Measurements from ENCODE around the gene TBL1XR1. TPM values are rescaled to one million over a fixed set of nuclear protein-coding genes. Genes with fewer than 3 reads are reported as not detected.
"Not testable (repeated sequence)": the region's sequence is repeated elsewhere in the genome, so short reads cannot be mapped to it uniquely, and the experiment has no call there.

Gene TBL1XR1
- total and polyA plus RNA-seq, 2 donors (not counting 3 experiments of a cell fraction or from before 2014, with no cell fraction given), result 26.9 to 146 TPM

GRCh38 chr3:177188325-177188724 is 9.0 kb downstream of the TBL1XR1 start:
- DNase-seq (ENCODE audit: low read depth, low spot score); BruUV-seq (replicated peaks); H2AFZ ChIP-seq (ENCODE audit: low read depth, low read length); H3K4me1 ChIP-seq (ENCODE audit: control insufficient read depth, extremely low read depth, insufficient read depth, low read length); H3K36me3 ChIP-seq (ENCODE audit: control insufficient read depth in 2 of 2, extremely low read depth in 1 of 2, insufficient read depth in 2 of 2, low read length in 2 of 2); H3K4me2 ChIP-seq (ENCODE audit: insufficient read depth, low read length); H3K27me3 ChIP-seq (ENCODE audit: control insufficient read depth in 2 of 2, insufficient read depth in 2 of 2, low read length in 2 of 2); H3K9ac ChIP-seq (replicated peaks; ENCODE audit: extremely low read depth, insufficient read depth, low read length); dilution Hi-C loops (cut with MboI; ENCODE audit: extremely low pct_ligation_motif_present, low sequenced_read_pairs); H3K9me3 ChIP-seq (replicated peaks; ENCODE audit: control insufficient read depth, insufficient read depth, low read length); H3K9me1 ChIP-seq (replicated peaks; ENCODE audit: control insufficient read depth, extremely low read depth, insufficient read depth, low read length); POLR2A ChIA-PET; H3K4me3 ChIP-seq (replicated peaks in 1 of 3; ENCODE audit: insufficient read depth in 1 of 3, low read depth in 1 of 3, low read length in 3 of 3); H3K27ac ChIP-seq (ENCODE audit: insufficient read depth, low read depth, low read length): not testable (repeated sequence)
- Histone ChIP-seq H3K79me2 (ENCODE audit: control insufficient read depth, insufficient read depth, low read length) (peaks cover 98% of the 10 kb centered on the region), H4K20me1 (replicated peaks; ENCODE audit: control insufficient read depth, extremely low read depth, insufficient read depth, low read length) (peaks cover 11% of the 10 kb centered on the region)
- intact Hi-C loops (cut with micrococcal nuclease), result loop anchor here (5.0 kb wide), 1 partner anchor 254 kb away; no protein-coding TSS in a partner anchor
- FAIRE-seq, result peak; percentile 18
- CTCF ChIA-PET, result interaction anchor here (1.0 kb wide), 1 partner anchor 138 kb away, joined by 4 read pairs; no protein-coding TSS in a partner anchor

GRCh38 chr3:177186306-177186705 is 11.0 kb downstream of the TBL1XR1 start:
- dilution Hi-C loops (cut with MboI; ENCODE audit: extremely low pct_ligation_motif_present, low sequenced_read_pairs) (no loop called here), intact Hi-C loops (cut with micrococcal nuclease) (loop anchor here (5.0 kb wide), 1 partner anchor 256 kb away; no protein-coding TSS in a partner anchor)
- H3K36me3 ChIP-seq (ENCODE audit: control insufficient read depth in 2 of 2, extremely low read depth in 1 of 2, insufficient read depth in 2 of 2, low read length in 2 of 2), result no peaks in the 10 kb centered on the region
- no peak overlapping the region for H3K9ac ChIP-seq (replicated peaks; ENCODE audit: extremely low read depth, insufficient read depth, low read length)
- H3K79me2 ChIP-seq (ENCODE audit: control insufficient read depth, insufficient read depth, low read length), result peaks cover 99% of the 10 kb centered on the region
- no peak overlapping the region for H3K4me2 ChIP-seq (ENCODE audit: insufficient read depth, low read length)
- peaks cover 16% of the 10 kb centered on the region for H4K20me1 ChIP-seq (replicated peaks; ENCODE audit: control insufficient read depth, extremely low read depth, insufficient read depth, low read length)
- H3K4me3 ChIP-seq (replicated peaks in 1 of 3; ENCODE audit: insufficient read depth in 1 of 3, low read depth in 1 of 3, low read length in 3 of 3), result no peak overlapping the region
- no peak overlapping the region for H2AFZ ChIP-seq (ENCODE audit: low read depth, low read length)
- no peaks in the 10 kb centered on the region for H3K9me3 ChIP-seq (replicated peaks; ENCODE audit: control insufficient read depth, insufficient read depth, low read length)
- BruUV-seq (replicated peaks), result no TSS peak
- ChIA-PET POLR2A (no interaction called here), CTCF (interaction anchor here (0.9 kb wide), 1 partner anchor 136 kb away, joined by 3 read pairs; no protein-coding TSS in a partner anchor)
- H3K27ac ChIP-seq (ENCODE audit: insufficient read depth, low read depth, low read length), result no peak overlapping the region
- no peak for TF ChIP-seq FOS (IDR thresholded peaks at IDR 0.05; ENCODE audit: borderline replicate concordance, insufficient read depth, low read length)
- no peak for TF ChIP-seq EZH2 (IDR thresholded peaks at IDR 0.05; ENCODE audit: borderline replicate concordance, low read depth, low read length, severe bottlenecking)
- H3K9me1 ChIP-seq (replicated peaks; ENCODE audit: control insufficient read depth, extremely low read depth, insufficient read depth, low read length), result no peaks in the 10 kb centered on the region
- FAIRE-seq, result no peak
- no peak for DNase-seq (ENCODE audit: low read depth, low spot score)
- no peaks in the 10 kb centered on the region for H3K27me3 ChIP-seq (ENCODE audit: control insufficient read depth in 2 of 2, insufficient read depth in 2 of 2, low read length in 2 of 2)
- no peaks in the 10 kb centered on the region for H3K4me1 ChIP-seq (ENCODE audit: control insufficient read depth, extremely low read depth, insufficient read depth, low read length)

Data from endothelial cell of umbilical vein (primary cell).